ENCODE results near the gene PLEKHN1.
"Not testable (repeated sequence)": the region's sequence is repeated elsewhere in the genome, so short reads cannot be mapped to it uniquely, and the experiment has no call there.

Gene PLEKHN1

GRCh38 chr1:1005774-1006304 lies 39.6 kb downstream of the PLEKHN1 start:
- DNase-seq (ENCODE audit: low spot score): no peak
- no peak for FAIRE-seq

- FAIRE-seq: no peak
- no peak for DNase-seq (ENCODE audit: low spot score)
Observed at GRCh38 chr1:1006305-1007159, 40.2 kb downstream of the PLEKHN1 start.

- FAIRE-seq: not testable (repeated sequence)
Observed at GRCh38 chr1:1010131-1010530, 43.8 kb downstream of the PLEKHN1 start.

DNA sequence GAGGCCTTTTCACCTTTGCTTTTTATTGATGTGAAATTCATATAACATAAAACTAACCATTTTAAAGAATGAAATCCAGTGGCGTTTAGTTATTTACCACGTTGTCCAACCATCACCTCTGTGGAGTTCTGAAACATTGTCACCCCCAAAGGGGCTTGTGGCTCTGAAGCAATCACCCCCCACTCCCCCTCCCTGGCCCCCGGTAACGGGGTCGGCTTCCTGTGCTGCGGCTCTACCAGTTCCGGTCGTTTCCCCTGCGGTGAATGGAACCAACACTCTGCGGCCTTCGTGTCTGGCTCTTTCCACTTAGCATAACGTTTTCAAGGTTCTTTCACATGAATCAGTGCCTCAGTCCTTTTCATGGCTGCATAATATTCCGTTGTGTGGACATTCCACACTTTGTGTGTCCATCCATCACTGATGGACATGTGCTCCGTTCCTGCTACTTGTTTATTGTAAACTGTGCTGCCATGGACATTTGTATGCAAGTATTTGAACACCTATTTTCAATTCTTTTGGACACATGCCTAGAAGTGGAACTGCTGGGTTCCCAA lies 45.2 kb downstream of the PLEKHN1 start:
- no peak for FAIRE-seq
- DNase-seq (ENCODE audit: low spot score): no peak

More at GRCh38 chr1:1010131-1010530, 43.8 kb downstream of the PLEKHN1 start:
- DNase-seq (ENCODE audit: low spot score): not testable (repeated sequence)

DNA sequence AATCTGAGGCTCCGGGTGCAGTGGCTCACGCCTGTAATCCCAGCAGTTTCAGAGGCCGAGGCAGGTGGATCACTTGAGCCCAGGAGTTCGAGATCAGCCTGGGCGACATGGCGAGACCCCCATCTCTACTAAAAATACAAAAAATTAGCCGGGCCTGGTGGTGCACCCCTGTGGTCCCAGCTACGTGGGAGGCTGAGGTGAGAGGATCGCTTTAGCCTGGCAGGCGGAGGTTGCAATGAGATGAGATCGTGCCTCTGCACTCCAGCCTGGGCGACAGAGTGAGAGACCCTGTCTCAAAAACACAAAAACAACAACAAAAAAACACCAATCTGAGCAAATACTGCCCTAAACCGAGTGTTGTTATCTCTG lies 46.4 kb downstream of the PLEKHN1 start:
- not testable (repeated sequence) for FAIRE-seq; DNase-seq (ENCODE audit: low spot score)

DNA sequence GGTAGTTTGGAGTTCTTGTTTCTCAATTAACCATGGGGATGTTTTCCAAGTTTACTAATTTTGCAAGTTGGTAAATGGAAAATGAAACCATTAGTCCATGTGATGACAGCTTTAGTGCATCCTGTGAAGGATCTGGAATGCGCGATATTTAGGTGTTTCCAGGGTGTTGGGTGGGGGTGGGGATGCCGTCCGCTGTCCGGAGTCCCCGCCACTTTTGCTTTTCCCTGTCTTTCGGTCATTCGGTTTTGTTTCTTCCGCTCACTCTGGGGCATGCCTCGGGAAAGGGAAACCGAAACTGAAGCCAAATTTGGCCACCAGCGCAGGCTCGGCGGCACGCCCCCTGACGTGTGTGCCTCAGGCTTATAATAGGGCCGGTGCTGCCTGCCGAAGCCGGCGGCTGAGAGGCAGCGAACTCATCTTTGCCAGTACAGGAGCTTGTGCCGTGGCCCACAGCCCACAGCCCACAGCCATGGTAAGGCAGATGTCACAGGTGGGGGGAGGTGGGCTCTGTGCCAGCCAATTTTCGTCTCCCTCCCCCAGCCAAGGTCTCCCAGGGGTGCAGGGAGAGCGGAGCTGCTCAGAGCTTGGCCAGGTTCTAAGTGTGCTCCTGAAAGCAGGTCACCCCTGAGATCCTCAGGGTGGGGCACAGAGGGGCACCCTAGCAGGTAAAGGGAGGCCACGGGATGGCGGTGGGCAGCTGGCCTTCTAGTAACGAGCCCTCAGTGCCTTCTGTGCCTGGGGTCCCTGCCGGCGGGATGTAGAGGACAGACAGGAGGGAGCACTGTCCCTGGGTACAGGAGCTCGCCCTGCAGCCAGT lies 47.0 kb downstream of the PLEKHN1 start, which contains the start of gene ISG15:
ISG15 (plus strand) TSS at position 393 of the 817 bp plus-strand sequence; CDS start at position 470, 77 bp downstream.
- peak; percentile 73 for DNase-seq (ENCODE audit: low spot score)
- no peak for FAIRE-seq

GRCh38 chr1:1013922-1014648 lies 47.8 kb downstream of the PLEKHN1 start:
- no peak for DNase-seq (ENCODE audit: low spot score)
- FAIRE-seq: no peak

GRCh38 chr1:1014799-1015681 lies 48.8 kb downstream of the PLEKHN1 start:
- FAIRE-seq: no peak
- DNase-seq (ENCODE audit: low spot score): no peak

- not testable (repeated sequence) for FAIRE-seq; DNase-seq (ENCODE audit: low spot score)
Observed at GRCh38 chr1:1017397-1018320, 51.4 kb downstream of the PLEKHN1 start.

GRCh38 chr1:1018321-1018685 lies 52.0 kb downstream of the PLEKHN1 start:
- DNase-seq (ENCODE audit: low spot score); FAIRE-seq: not testable (repeated sequence)

DNA sequence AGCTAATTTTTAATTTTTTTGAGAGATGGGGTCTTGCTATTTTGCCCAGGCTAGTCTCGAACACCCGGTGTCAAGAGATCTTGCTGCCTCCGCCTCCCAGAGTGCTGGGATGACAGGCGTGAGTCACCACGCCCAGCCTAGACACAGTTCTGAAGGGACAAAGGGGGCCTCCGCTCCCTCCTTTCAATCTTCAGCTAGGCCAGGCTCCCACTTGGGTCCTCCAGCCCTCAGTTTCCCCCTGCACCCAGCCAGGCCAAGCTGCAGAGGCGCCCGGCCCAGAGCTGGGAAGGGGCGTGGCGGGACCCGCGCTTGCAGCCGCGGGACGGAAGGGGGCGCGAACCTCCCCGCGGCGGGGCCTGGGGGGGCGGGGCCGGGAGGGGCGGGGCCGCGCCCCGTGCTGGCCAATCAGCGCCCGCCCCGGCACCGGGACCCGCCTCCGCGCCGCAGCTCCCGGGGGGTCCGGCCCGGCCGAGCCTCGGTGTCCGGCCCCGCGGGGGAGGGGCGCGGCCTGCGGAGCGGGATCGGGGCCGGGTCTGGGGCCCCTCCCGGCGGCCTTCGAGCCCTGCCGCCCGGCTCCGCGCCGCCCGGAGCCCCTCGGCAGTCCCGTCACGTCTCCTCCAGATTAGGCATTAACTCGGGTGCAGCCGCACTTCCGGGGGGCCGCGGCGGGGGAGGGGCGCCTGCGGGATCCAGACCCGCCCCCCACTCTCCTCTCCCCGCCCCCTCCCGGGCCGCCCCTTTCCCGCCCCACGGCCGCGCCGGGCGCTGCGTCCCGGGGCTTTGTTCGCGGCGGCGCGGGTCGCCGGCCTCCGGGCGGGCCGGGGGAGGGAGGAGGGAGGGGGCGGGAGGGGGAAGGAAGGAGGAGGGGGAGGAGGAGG lies 53.1 kb downstream of the PLEKHN1 start:
- DNase-seq (ENCODE audit: low spot score) (peak; percentile 94), FAIRE-seq (no peak)

- FAIRE-seq (no peak), DNase-seq (ENCODE audit: low spot score) (no peak)
Observed at GRCh38 chr1:1020000-1020404, 53.7 kb downstream of the PLEKHN1 start, which contains the start of gene AGRN. TSS of gene AGRN (plus strand) at chr1:1020120. CDS start at chr1:1020173, 53 bp downstream.

GRCh38 chr1:1020415-1021009 lies 54.2 kb downstream of the PLEKHN1 start:
- peak; percentile 40 for DNase-seq (ENCODE audit: low spot score)
- FAIRE-seq: no peak

GRCh38 chr1:1021010-1021919 lies 55.0 kb downstream of the PLEKHN1 start:
- FAIRE-seq (no peak), DNase-seq (ENCODE audit: low spot score) (peak; percentile 74)

DNA sequence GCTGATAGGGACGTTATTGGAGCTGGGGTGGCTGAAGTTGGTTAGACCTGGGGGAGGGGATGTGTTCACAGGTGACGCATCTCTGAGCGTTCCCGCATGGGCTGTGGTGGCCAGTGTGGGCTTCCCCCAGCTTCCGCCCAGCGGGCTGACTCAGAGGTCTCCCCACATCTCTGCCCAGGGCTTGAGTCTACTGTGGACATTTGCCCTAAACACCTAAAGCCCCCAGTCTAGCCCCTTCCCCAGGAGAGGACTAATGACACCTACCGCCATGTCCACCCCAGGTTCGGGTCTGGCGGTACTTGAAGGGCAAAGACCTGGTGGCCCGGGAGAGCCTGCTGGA lies 55.6 kb downstream of the PLEKHN1 start:
- FAIRE-seq (no peak), DNase-seq (ENCODE audit: low spot score) (peak; percentile 52)

GRCh38 chr1:1022302-1023009 lies 56.2 kb downstream of the PLEKHN1 start:
- DNase-seq (ENCODE audit: low spot score) (no peak), FAIRE-seq (no peak)
